Subcutaneous adipose tissue (tissue), 4 donors: ENCODE measurements around the gene CCDC175. TPM values are rescaled to one million over a fixed set of nuclear protein-coding genes. Genes with fewer than 3 reads are reported as not detected.

ENCODE experiments used
- total RNA-seq, 4 donors: library from RNA; depleted of rRNA; stranded (reverse); fragments of >200 nt; gene quantifications; one replicate each; pipeline ENCODE4 v1.1.0, GENCODE V29; 2016
- TF ChIP-seq, protein P1 (sequence below): fragments of 450-650 bp; IDR thresholded peaks from one replicate; pipeline ENCODE4 v1.5.1; 2016; ENCODE audit warnings: low read depth, mild to moderate bottlenecking, control low read depth, antibody characterized with exemption, moderate library complexity

Gene CCDC175
- total RNA-seq, 4 donors from 2014 or later: 1.3 TPM; not detected in 3

DNA sequence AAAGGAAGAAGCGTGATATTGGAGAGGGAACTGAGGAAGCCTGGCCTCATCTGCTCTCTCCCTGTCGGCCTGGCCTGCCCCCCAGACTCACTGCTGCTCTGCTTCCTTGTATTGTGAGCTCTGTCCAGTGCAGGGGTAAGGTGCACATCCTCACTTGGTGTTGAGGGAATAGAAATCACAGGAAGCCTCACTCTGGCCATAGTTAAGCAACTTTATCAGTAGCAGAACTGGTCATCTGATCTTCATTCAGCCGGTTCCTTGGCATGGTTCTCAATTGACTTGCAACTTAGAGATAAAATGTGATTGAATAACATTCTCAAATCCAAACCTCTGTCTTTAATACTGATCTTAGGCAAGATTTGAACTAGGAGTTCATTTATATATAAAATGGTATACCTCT lies 11.5 kb upstream of the CCDC175 start:
- TF ChIP-seq, protein P1, sequence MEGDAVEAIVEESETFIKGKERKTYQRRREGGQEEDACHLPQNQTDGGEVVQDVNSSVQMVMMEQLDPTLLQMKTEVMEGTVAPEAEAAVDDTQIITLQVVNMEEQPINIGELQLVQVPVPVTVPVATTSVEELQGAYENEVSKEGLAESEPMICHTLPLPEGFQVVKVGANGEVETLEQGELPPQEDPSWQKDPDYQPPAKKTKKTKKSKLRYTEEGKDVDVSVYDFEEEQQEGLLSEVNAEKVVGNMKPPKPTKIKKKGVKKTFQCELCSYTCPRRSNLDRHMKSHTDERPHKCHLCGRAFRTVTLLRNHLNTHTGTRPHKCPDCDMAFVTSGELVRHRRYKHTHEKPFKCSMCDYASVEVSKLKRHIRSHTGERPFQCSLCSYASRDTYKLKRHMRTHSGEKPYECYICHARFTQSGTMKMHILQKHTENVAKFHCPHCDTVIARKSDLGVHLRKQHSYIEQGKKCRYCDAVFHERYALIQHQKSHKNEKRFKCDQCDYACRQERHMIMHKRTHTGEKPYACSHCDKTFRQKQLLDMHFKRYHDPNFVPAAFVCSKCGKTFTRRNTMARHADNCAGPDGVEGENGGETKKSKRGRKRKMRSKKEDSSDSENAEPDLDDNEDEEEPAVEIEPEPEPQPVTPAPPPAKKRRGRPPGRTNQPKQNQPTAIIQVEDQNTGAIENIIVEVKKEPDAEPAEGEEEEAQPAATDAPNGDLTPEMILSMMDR: no peak

GRCh38 chr14:59585891-59586554 lies 9.4 kb upstream of the CCDC175 start:
- TF ChIP-seq, protein P1: no peak

DNA sequence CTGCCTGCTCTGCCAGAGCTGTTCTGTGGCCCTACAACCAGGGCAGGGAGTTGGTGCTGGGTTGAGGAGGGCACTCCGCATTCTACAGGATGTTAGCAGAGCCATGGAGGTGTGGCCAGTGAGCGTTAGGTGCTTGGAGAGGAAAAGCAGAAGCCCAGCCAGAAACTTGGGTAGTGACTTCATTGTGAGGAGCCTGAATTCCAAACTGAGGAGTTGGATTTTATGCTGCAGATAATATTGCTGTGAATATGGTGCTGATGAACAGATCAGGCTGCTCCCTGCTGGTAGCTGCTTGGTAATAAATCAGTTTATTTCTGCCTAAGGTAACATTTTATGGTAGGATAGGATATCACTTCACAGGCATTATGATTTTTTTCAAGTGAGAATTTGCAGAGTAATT lies 7.1 kb upstream of the CCDC175 start:
- TF ChIP-seq, protein P1: no peak

- TF ChIP-seq, protein P1: no peak
Observed at GRCh38 chr14:59582845-59583509, 6.4 kb upstream of the CCDC175 start.

DNA sequence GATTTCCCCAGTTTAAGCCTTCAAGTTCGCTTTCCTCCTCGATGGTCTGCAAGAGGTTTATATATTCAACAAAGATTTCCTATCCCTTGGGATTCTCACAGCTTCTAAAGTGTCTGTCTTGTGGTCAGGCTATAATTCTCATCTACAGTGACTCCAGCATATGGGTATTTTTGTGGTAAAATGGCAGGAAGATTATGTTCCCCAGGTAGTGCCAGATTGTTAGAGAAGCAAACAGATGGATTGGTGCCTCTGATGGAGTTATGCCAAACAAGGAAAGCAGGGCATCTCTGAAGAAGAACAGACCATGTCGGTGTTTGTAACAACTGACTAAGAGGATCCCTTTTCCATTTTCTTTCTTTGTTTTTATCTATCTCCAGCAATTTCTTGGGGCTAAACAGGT lies 5.5 kb upstream of the CCDC175 start:
- TF ChIP-seq, protein P1: no peak

DNA sequence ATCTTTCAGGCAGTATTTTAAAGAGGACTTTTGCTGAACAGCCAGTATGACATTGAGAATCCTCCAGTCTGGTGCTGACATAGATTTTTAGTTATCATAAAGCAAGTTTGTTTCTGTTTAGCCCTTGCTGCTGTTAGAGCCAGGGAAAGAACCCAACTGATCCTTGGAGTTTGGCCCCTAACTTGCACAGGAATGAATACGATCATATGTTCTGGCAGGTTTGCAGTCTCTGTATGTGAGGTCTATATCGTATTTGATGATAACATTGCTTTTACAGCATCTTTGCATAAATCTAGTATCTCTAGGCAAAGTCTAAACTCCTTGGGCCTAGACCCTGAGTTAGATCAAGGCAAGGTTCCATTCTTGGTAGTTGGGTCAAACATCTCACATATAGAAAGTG lies 4.3 kb upstream of the CCDC175 start:
- TF ChIP-seq, protein P1: no peak

- TF ChIP-seq, protein P1: no peak
Observed at GRCh38 chr14:59570122-59570521, 6.5 kb downstream of the CCDC175 start.
